Astrocyte (in vitro differentiated cells and primary cell): Measurements from ENCODE around the gene VWC2L. TPM values are rescaled to one million over a fixed set of nuclear protein-coding genes. Genes with fewer than 3 reads are reported as not detected.

Experiments used
- DNase-seq: peaks from one replicate; pipeline ENCODE4 v3.0.0-alpha.2; 2010; ENCODE audit warnings: low read depth
- FAIRE-seq: peaks from 2 replicates; lab custom pipeline; 2011; peaks lifted over from hg19 to GRCh38; lab: Jason Lieb, UNC
- H2AFZ ChIP-seq: 2 replicates; pipeline ENCODE4 v1.6.0; 2012; ENCODE audit warnings: low read depth, low read length, inconsistent platforms
- H3K27ac ChIP-seq: 2 replicates; pipeline ENCODE4 v1.5.1; 2011; ENCODE audit warnings: low read depth, low read length, inconsistent platforms
- H3K27me3 ChIP-seq: 2 replicates; pipeline ENCODE4 v1.6.0; 2011; ENCODE audit warnings: low read length, inconsistent platforms; ENCODE audit not compliant: insufficient read depth
- H3K36me3 ChIP-seq: 2 replicates; pipeline ENCODE4 v1.5.1; 2011; ENCODE audit warnings: low read length, inconsistent platforms; ENCODE audit not compliant: insufficient read depth
- H3K4me1 ChIP-seq: 2 replicates; pipeline ENCODE4 v1.5.1; 2011; ENCODE audit warnings: low read length, inconsistent platforms; ENCODE audit not compliant: insufficient read depth
- H3K4me2 ChIP-seq: 2 replicates; pipeline ENCODE4 v1.6.0; 2012; ENCODE audit warnings: low read length, inconsistent platforms
- H3K4me3 ChIP-seq: 2 replicates; pipeline ENCODE4 v1.5.1; 2011; ENCODE audit warnings: low read depth, mild to moderate bottlenecking, low read length, inconsistent platforms; ENCODE audit not compliant: insufficient read depth
- H3K79me2 ChIP-seq: 2 replicates; pipeline ENCODE4 v1.6.0; 2012; ENCODE audit warnings: mild to moderate bottlenecking, low read length, inconsistent platforms; ENCODE audit not compliant: insufficient read depth
- H3K9ac ChIP-seq: 2 replicates; pipeline ENCODE4 v1.6.0; 2012; ENCODE audit warnings: mild to moderate bottlenecking, low read length, inconsistent platforms
- H3K9me3 ChIP-seq: 2 replicates; pipeline ENCODE4 v1.5.1; 2012; ENCODE audit warnings: low read depth, mild to moderate bottlenecking, low read length, inconsistent platforms; ENCODE audit not compliant: insufficient read depth
- H4K20me1 ChIP-seq: 2 replicates; pipeline ENCODE4 v1.6.0; 2012; ENCODE audit warnings: low read length, inconsistent platforms; ENCODE audit not compliant: insufficient read depth
- H3K27ac Mint-ChIP-seq: one replicate; pipeline ENCODE4 v1.8.0; 2021; ENCODE audit warnings: mild to moderate bottlenecking, mixed read lengths; ENCODE audit not compliant: unreplicated experiment
- H3K27me3 Mint-ChIP-seq: one replicate; pipeline ENCODE4 v1.8.0; 2021; ENCODE audit warnings: low read depth, mixed read lengths; ENCODE audit not compliant: unreplicated experiment
- H3K36me3 Mint-ChIP-seq: one replicate; pipeline ENCODE4 v1.8.0; 2021; ENCODE audit warnings: low read depth, mixed read lengths; ENCODE audit not compliant: unreplicated experiment
- H3K4me1 Mint-ChIP-seq: one replicate; pipeline ENCODE4 v1.8.0; 2021; ENCODE audit warnings: low read depth, mixed read lengths; ENCODE audit not compliant: unreplicated experiment
- H3K4me3 Mint-ChIP-seq: one replicate; pipeline ENCODE4 v1.8.0; 2021; ENCODE audit warnings: mild to moderate bottlenecking, moderate library complexity, mixed read lengths; ENCODE audit not compliant: unreplicated experiment
- H3K9me3 Mint-ChIP-seq: one replicate; pipeline ENCODE4 v1.8.0; 2021; ENCODE audit warnings: mild to moderate bottlenecking, mixed read lengths; ENCODE audit not compliant: unreplicated experiment
- CTCF ChIP-seq: IDR thresholded peaks from 2 replicates; pipeline ENCODE4 v1.5.1; 2011; ENCODE audit warnings: low read depth, mild to moderate bottlenecking, inconsistent platforms, low read length, moderate library complexity; ENCODE audit not compliant: insufficient read depth
- EZH2 ChIP-seq: IDR thresholded peaks from 2 replicates; pipeline ENCODE4 v1.6.1; 2012; ENCODE audit warnings: mild to moderate bottlenecking, low read length, inconsistent platforms; ENCODE audit not compliant: insufficient read depth
- total RNA-seq: library from RNA; stranded (reverse); gene quantifications from 2 replicates; pipeline ENCODE4 v1.2.1, GENCODE V29; 2021

Gene VWC2L
- total RNA-seq, 1 donor from 2014 or later = not detected

DNA sequence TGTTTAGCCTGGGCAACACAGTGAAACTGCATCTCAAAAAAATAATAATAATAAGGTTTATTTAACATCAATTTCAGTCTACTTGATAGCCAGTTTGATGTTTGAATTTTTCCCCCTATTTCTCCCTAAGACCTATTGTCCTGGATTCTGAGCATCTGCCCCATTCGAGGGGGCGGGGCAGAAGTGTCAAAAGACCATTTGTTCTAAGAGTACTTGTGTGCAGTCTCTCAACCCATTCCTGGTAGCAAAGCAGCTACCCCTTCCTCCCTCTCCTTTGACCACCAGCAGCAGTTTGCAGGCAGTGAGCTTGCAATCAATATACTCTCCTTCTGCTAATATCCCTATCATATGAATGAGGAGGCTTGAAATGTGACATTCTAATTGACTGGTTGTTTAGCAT lies 71.9 kb downstream of the VWC2L start:
- no peak for TF ChIP-seq CTCF
- no peak for TF ChIP-seq EZH2

DNA sequence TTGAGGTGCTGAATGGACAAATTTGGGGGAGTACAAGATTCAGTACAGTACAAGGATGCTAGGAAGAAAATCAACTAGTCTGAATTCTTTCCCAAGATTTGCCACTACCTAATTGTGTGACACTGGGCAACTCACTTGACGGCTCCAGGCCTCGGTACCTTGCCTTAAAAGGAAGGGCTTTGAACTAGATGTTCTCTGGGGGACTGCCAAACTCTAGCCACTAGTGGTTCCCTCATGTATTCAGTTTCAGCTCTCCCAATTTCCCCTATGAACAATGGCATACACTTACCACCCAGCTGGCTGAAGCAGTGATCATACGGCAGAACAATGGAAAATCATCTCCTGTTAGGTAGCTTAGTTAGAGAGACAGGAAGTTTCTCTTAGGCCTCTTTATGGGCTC lies 73.4 kb downstream of the VWC2L start:
- H3K4me1 ChIP-seq = no peaks in the 10 kb centered on the region
- Mint-ChIP-seq H3K4me1 (peaks cover 16% of the 10 kb centered on the region), H3K4me3 (no peak overlapping the region), H3K36me3 (no peaks in the 10 kb centered on the region), H3K9me3 (no peaks in the 10 kb centered on the region), H3K27me3 (no peaks in the 10 kb centered on the region), H3K27ac (no peak overlapping the region)
- H3K4me3 ChIP-seq = no peak overlapping the region
- H3K79me2 ChIP-seq = no peaks in the 10 kb centered on the region
- no peaks in the 10 kb centered on the region for H3K9me3 ChIP-seq
- H3K27ac ChIP-seq = no peak overlapping the region
- H3K27me3 ChIP-seq = no peaks in the 10 kb centered on the region
- H3K9ac ChIP-seq = no peak overlapping the region
- no peaks in the 10 kb centered on the region for H4K20me1 ChIP-seq
- H3K36me3 ChIP-seq = no peaks in the 10 kb centered on the region
- FAIRE-seq (no peak), DNase-seq (no peak)
- H2AFZ ChIP-seq = no peak overlapping the region
- TF ChIP-seq EZH2 (no peak), CTCF (no peak)
- H3K4me2 ChIP-seq = no peak overlapping the region

More for the DNA sequence above, 71.9 kb downstream of the VWC2L start:
- Histone ChIP-seq H3K27ac (no peak overlapping the region), H2AFZ (no peak overlapping the region), H3K4me2 (no peak overlapping the region), H3K9ac (no peak overlapping the region), H3K36me3 (no peaks in the 10 kb centered on the region), H4K20me1 (no peaks in the 10 kb centered on the region), H3K4me1 (no peaks in the 10 kb centered on the region), H3K9me3 (no peaks in the 10 kb centered on the region), H3K27me3 (no peaks in the 10 kb centered on the region), H3K79me2 (no peaks in the 10 kb centered on the region), H3K4me3 (no peak overlapping the region)
- Mint-ChIP-seq H3K4me3 (no peak overlapping the region), H3K4me1 (peaks cover 16% of the 10 kb centered on the region), H3K27me3 (no peaks in the 10 kb centered on the region), H3K36me3 (no peaks in the 10 kb centered on the region), H3K27ac (no peak overlapping the region), H3K9me3 (no peaks in the 10 kb centered on the region)
- DNase-seq = no peak
- FAIRE-seq = no peak

DNA sequence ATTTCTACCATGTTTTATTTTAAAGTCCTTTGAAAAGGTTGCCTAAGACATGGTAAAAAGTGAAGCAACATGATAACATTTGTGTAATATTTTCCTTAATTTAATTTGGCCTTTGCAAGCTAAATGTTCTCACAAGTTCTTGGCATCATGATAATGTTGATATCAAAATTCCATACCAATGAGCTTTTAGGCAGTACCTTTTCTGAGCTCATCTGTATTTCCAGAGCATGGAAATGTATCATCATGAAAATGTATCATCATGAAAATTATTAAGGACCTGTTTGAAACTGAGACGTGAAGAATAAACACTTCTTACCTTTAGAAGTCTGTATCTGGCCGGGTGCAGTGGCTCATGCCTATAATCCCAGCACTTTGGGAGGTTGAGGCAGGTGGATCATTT lies 73.8 kb downstream of the VWC2L start:
- H3K36me3 ChIP-seq = no peaks in the 10 kb centered on the region
- H3K36me3 Mint-ChIP-seq = no peaks in the 10 kb centered on the region
- DNase-seq (no peak), FAIRE-seq (no peak)
- no peaks in the 10 kb centered on the region for H3K9me3 Mint-ChIP-seq
- no peaks in the 10 kb centered on the region for H4K20me1 ChIP-seq
- no peaks in the 10 kb centered on the region for H3K4me1 ChIP-seq
- no peaks in the 10 kb centered on the region for H3K27me3 ChIP-seq
- H3K27me3 Mint-ChIP-seq = no peaks in the 10 kb centered on the region
- no peak overlapping the region for H3K4me2 ChIP-seq
- H3K4me1 Mint-ChIP-seq = peaks cover 16% of the 10 kb centered on the region
- no peak overlapping the region for H3K9ac ChIP-seq
- H3K79me2 ChIP-seq = no peaks in the 10 kb centered on the region
- H3K4me3 ChIP-seq = no peak overlapping the region
- H3K4me3 Mint-ChIP-seq = no peak overlapping the region
- H2AFZ ChIP-seq = no peak overlapping the region
- TF ChIP-seq CTCF (no peak), EZH2 (no peak)
- H3K27ac Mint-ChIP-seq = no peak overlapping the region
- H3K9me3 ChIP-seq = no peaks in the 10 kb centered on the region
- no peak overlapping the region for H3K27ac ChIP-seq
